ENCODE measurements around the gene ANKRD16. TPM values are rescaled to one million over a fixed set of nuclear protein-coding genes. Genes with fewer than 3 reads are reported as not detected.
A peak's percentile ranks its signal among the peaks of the same experiment; 100 is the strongest.

Gene ANKRD16
- total and polyA plus RNA-seq, 3 experiments from 2014 or later: 3.2 to 8.5 (median 7.2) TPM

DNA sequence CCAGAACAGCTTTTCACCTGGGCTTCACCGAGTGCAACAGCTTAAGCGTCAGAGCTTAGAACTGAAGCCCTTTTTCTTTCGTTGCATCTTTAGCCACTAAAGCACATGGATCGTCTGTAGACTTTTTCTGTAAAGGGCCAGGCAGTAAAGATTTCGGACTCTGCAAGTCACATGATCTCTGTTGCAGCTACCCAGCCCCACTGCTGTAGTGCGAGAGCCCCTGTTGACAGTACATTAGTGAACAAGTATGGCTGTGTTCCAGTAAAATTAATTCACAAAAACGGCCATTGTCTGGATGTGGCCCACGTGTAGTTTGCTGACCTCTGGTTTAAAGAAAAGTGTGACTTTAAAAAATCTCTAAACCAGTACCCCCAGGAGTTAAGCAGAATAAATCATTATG, 39.7 kb upstream of the ANKRD16 start:
- POLR2A ChIA-PET: no interaction called here
- no peaks in the 10 kb centered on the region for H3K9me3 Mint-ChIP-seq
- CTCF ChIA-PET: no interaction called here
- Histone ChIP-seq H3K4me1 (ENCODE audit: insufficient read depth, low read length) (no peaks in the 10 kb centered on the region), H3K27me3 (ENCODE audit: insufficient read depth, low read length, poor library complexity, severe bottlenecking) (no peaks in the 10 kb centered on the region), H3K4me3 (ENCODE audit: low read length) (no peak overlapping the region), H3K36me3 (ENCODE audit: insufficient read depth, low read length) (peaks cover 34% of the 10 kb centered on the region), H3K9me3 (ENCODE audit: low read length) (no peaks in the 10 kb centered on the region), H3K27ac (ENCODE audit: low read depth, low read length) (no peak overlapping the region)
- H3K4me1 Mint-ChIP-seq: no peaks in the 10 kb centered on the region
- H3K27me3 Mint-ChIP-seq: no peaks in the 10 kb centered on the region
- H3K27ac Mint-ChIP-seq: no peak overlapping the region
- no peak for DNase-seq
- H3K36me3 Mint-ChIP-seq: peaks cover 12 to 91% (median 29%) of the 10 kb centered on the region in 3 donors
- no peak overlapping the region for H3K4me3 Mint-ChIP-seq

GRCh38 chr10:5927306-5927705, 37.6 kb upstream of the ANKRD16 start:
- DNase-seq: no peak
- no peaks in the 10 kb centered on the region for H3K27me3 ChIP-seq (ENCODE audit: insufficient read depth, low read length, poor library complexity, severe bottlenecking)
- no peak overlapping the region for H3K4me3 ChIP-seq (ENCODE audit: low read length)
- H3K4me1 ChIP-seq (ENCODE audit: insufficient read depth, low read length): no peaks in the 10 kb centered on the region
- Mint-ChIP-seq H3K4me1 (no peaks in the 10 kb centered on the region), H3K27ac (peak overlapping the region in 1 of 8 donors; percentile 40), H3K27me3 (no peaks in the 10 kb centered on the region), H3K36me3 (peaks cover 12 to 96% (median 37%) of the 10 kb centered on the region in 3 donors), H3K4me3 (no peak overlapping the region), H3K9me3 (no peaks in the 10 kb centered on the region)
- H3K9me3 ChIP-seq (ENCODE audit: low read length): no peaks in the 10 kb centered on the region
- no peak overlapping the region for H3K27ac ChIP-seq (ENCODE audit: low read depth, low read length)
- peaks cover 49% of the 10 kb centered on the region for H3K36me3 ChIP-seq (ENCODE audit: insufficient read depth, low read length)
- CTCF ChIA-PET: no interaction called here
- POLR2A ChIA-PET: no interaction called here

- H3K4me1 ChIP-seq (ENCODE audit: insufficient read depth, low read length): no peaks in the 10 kb centered on the region
- CTCF ChIA-PET: no interaction called here
Observed at GRCh38 chr10:5924889-5925288, 35.2 kb upstream of the ANKRD16 start.

GRCh38 chr10:5921746-5922145, 32.1 kb upstream of the ANKRD16 start:
- POLR2A ChIA-PET: no interaction called here
- no peaks in the 10 kb centered on the region for H3K27me3 ChIP-seq (ENCODE audit: insufficient read depth, low read length, poor library complexity, severe bottlenecking)
- H3K27ac ChIP-seq (ENCODE audit: low read depth, low read length): no peak overlapping the region
- Mint-ChIP-seq H3K27me3 (no peaks in the 10 kb centered on the region), H3K9me3 (no peaks in the 10 kb centered on the region), H3K27ac (peak overlapping the region in 1 of 8 donors; percentile 59), H3K4me1 (no peaks in the 10 kb centered on the region), H3K4me3 (no peak overlapping the region), H3K36me3 (peaks cover 8 to 97% (median 32%) of the 10 kb centered on the region in 3 donors)
- CTCF ChIA-PET: no interaction called here
- H3K36me3 ChIP-seq (ENCODE audit: insufficient read depth, low read length): peaks cover 80% of the 10 kb centered on the region
- no peak for DNase-seq
- H3K9me3 ChIP-seq (ENCODE audit: low read length): no peaks in the 10 kb centered on the region
- H3K4me1 ChIP-seq (ENCODE audit: insufficient read depth, low read length): no peaks in the 10 kb centered on the region
- no peak overlapping the region for H3K4me3 ChIP-seq (ENCODE audit: low read length)

More at GRCh38 chr10:5924889-5925288, 35.2 kb upstream of the ANKRD16 start:
- Histone ChIP-seq H3K36me3 (ENCODE audit: insufficient read depth, low read length) (peaks cover 66% of the 10 kb centered on the region), H3K9me3 (ENCODE audit: low read length) (no peaks in the 10 kb centered on the region), H3K4me3 (ENCODE audit: low read length) (no peak overlapping the region), H3K27ac (ENCODE audit: low read depth, low read length) (no peak overlapping the region), H3K27me3 (ENCODE audit: insufficient read depth, low read length, poor library complexity, severe bottlenecking) (no peaks in the 10 kb centered on the region)
- Mint-ChIP-seq H3K9me3 (no peaks in the 10 kb centered on the region), H3K27me3 (no peaks in the 10 kb centered on the region), H3K36me3 (peaks cover 15 to 97% (median 40%) of the 10 kb centered on the region in 3 donors), H3K27ac (no peak overlapping the region), H3K4me1 (no peaks in the 10 kb centered on the region), H3K4me3 (no peak overlapping the region)
- DNase-seq: no peak
- POLR2A ChIA-PET: no interaction called here

- no peak overlapping the region for H3K4me3 ChIP-seq (ENCODE audit: low read length)
- peaks cover 3 to 97% (median 38%) of the 10 kb centered on the region in 3 donors for H3K36me3 Mint-ChIP-seq
- H3K27me3 Mint-ChIP-seq: no peaks in the 10 kb centered on the region
- no peaks in the 10 kb centered on the region for H3K9me3 Mint-ChIP-seq
- no peak overlapping the region for H3K4me3 Mint-ChIP-seq
- ChIA-PET POLR2A (no interaction called here), CTCF (no interaction called here)
- H3K9me3 ChIP-seq (ENCODE audit: low read length): no peaks in the 10 kb centered on the region
- H3K4me1 Mint-ChIP-seq: no peaks in the 10 kb centered on the region
- H3K36me3 ChIP-seq (ENCODE audit: insufficient read depth, low read length): peaks cover 86% of the 10 kb centered on the region
- H3K27me3 ChIP-seq (ENCODE audit: insufficient read depth, low read length, poor library complexity, severe bottlenecking): no peaks in the 10 kb centered on the region
- no peak overlapping the region for H3K27ac Mint-ChIP-seq
- DNase-seq: no peak
- no peaks in the 10 kb centered on the region for H3K4me1 ChIP-seq (ENCODE audit: insufficient read depth, low read length)
- no peak overlapping the region for H3K27ac ChIP-seq (ENCODE audit: low read depth, low read length)
Observed at GRCh38 chr10:5919568-5919967, 29.9 kb upstream of the ANKRD16 start.

GRCh38 chr10:5918763-5919162, 29.1 kb upstream of the ANKRD16 start:
- no peak overlapping the region for H3K27ac ChIP-seq (ENCODE audit: low read depth, low read length)
- ChIA-PET POLR2A (no interaction called here), CTCF (no interaction called here)
- no peaks in the 10 kb centered on the region for H3K27me3 ChIP-seq (ENCODE audit: insufficient read depth, low read length, poor library complexity, severe bottlenecking)
- Mint-ChIP-seq H3K27ac (peak overlapping the region in 1 of 8 donors; percentile 11), H3K4me1 (no peaks in the 10 kb centered on the region), H3K36me3 (peaks cover 3 to 97% (median 34%) of the 10 kb centered on the region in 3 donors), H3K9me3 (no peaks in the 10 kb centered on the region), H3K4me3 (no peak overlapping the region), H3K27me3 (no peaks in the 10 kb centered on the region)
- no peaks in the 10 kb centered on the region for H3K9me3 ChIP-seq (ENCODE audit: low read length)
- no peak for DNase-seq
- no peak overlapping the region for H3K4me3 ChIP-seq (ENCODE audit: low read length)
- H3K36me3 ChIP-seq (ENCODE audit: insufficient read depth, low read length): peaks cover 86% of the 10 kb centered on the region
- H3K4me1 ChIP-seq (ENCODE audit: insufficient read depth, low read length): no peaks in the 10 kb centered on the region

DNA sequence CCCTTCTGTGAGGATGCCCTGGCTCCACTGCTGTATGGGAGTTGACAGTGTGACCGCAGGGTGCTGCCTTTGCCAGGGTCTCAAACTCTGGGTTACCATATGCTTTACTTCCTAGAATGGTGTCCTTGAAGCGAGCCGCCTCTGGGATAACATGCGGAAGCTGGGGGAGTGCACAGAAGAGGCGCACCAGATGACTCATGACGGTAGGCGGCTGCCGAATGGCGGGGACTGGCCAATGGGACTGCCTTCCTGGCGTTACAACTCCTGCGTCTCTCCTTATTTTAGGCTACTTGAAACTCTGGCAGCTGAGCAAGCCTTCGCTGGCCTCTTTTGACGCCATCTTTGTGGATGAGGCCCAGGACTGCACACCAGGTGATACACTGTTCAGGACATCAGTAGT, 27.6 kb upstream of the ANKRD16 start:
- Histone ChIP-seq H3K27me3 (ENCODE audit: insufficient read depth, low read length, poor library complexity, severe bottlenecking) (no peaks in the 10 kb centered on the region), H3K36me3 (ENCODE audit: insufficient read depth, low read length) (peaks cover 80% of the 10 kb centered on the region), H3K4me3 (ENCODE audit: low read length) (no peak overlapping the region), H3K4me1 (ENCODE audit: insufficient read depth, low read length) (no peaks in the 10 kb centered on the region), H3K27ac (ENCODE audit: low read depth, low read length) (no peak overlapping the region), H3K9me3 (ENCODE audit: low read length) (no peaks in the 10 kb centered on the region)
- CTCF ChIA-PET: no interaction called here
- no peaks in the 10 kb centered on the region for H3K4me1 Mint-ChIP-seq
- H3K27ac Mint-ChIP-seq: peak overlapping the region in 1 of 8 donors; percentile 9
- POLR2A ChIA-PET: no interaction called here
- no peaks in the 10 kb centered on the region for H3K9me3 Mint-ChIP-seq
- no peak overlapping the region for H3K4me3 Mint-ChIP-seq
- H3K27me3 Mint-ChIP-seq: no peaks in the 10 kb centered on the region
- DNase-seq: no peak
- peaks cover 3 to 97% (median 35%) of the 10 kb centered on the region in 3 donors for H3K36me3 Mint-ChIP-seq

DNA sequence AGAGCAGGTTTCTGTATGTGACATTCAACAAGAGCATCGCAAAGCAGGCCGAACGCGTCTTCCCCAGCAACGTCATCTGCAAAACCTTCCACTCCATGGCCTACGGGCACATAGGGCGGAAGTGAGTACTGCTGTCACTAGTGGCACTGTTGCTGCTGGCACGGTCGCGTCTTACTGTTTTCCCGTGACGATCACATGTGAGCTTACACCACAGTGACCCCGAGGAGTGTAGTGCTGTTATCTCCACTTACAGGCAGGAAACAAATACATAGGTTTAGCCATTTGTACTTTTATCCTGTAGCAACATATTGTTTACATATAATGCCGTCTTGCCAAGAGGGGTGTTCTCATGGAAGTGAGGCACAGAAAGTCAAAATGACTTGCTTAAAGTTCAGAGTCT, 25.8 kb upstream of the ANKRD16 start:
- Mint-ChIP-seq H3K27ac (no peak overlapping the region), H3K9me3 (no peaks in the 10 kb centered on the region), H3K27me3 (no peaks in the 10 kb centered on the region), H3K4me3 (no peak overlapping the region), H3K36me3 (peaks cover 0 to 93% (median 33%) of the 10 kb centered on the region in 3 donors), H3K4me1 (peaks cover 0 to 2% (median 0%) of the 10 kb centered on the region in 3 donors)
- Histone ChIP-seq H3K9me3 (ENCODE audit: low read length) (no peaks in the 10 kb centered on the region), H3K4me3 (ENCODE audit: low read length) (no peak overlapping the region), H3K27ac (ENCODE audit: low read depth, low read length) (no peak overlapping the region), H3K4me1 (ENCODE audit: insufficient read depth, low read length) (no peaks in the 10 kb centered on the region), H3K36me3 (ENCODE audit: insufficient read depth, low read length) (peaks cover 78% of the 10 kb centered on the region), H3K27me3 (ENCODE audit: insufficient read depth, low read length, poor library complexity, severe bottlenecking) (no peaks in the 10 kb centered on the region)
- CTCF ChIA-PET: no interaction called here
- POLR2A ChIA-PET: no interaction called here
- DNase-seq: no peak

GRCh38 chr10:5913736-5914135, 24.0 kb upstream of the ANKRD16 start:
- no peak overlapping the region for H3K27ac Mint-ChIP-seq
- H3K27me3 Mint-ChIP-seq: no peaks in the 10 kb centered on the region
- H3K27ac ChIP-seq (ENCODE audit: low read depth, low read length): no peak overlapping the region
- H3K4me1 Mint-ChIP-seq: peaks cover 0 to 2% (median 0%) of the 10 kb centered on the region in 3 donors
- ChIA-PET POLR2A (no interaction called here), CTCF (no interaction called here)
- no peaks in the 10 kb centered on the region for H3K9me3 Mint-ChIP-seq
- peaks cover 85% of the 10 kb centered on the region for H3K36me3 ChIP-seq (ENCODE audit: insufficient read depth, low read length)
- H3K9me3 ChIP-seq (ENCODE audit: low read length): no peaks in the 10 kb centered on the region
- no peaks in the 10 kb centered on the region for H3K27me3 ChIP-seq (ENCODE audit: insufficient read depth, low read length, poor library complexity, severe bottlenecking)
- no peak overlapping the region for H3K4me3 ChIP-seq (ENCODE audit: low read length)
- H3K36me3 Mint-ChIP-seq: peaks cover 4 to 94% (median 34%) of the 10 kb centered on the region in 3 donors
- H3K4me1 ChIP-seq (ENCODE audit: insufficient read depth, low read length): no peaks in the 10 kb centered on the region
- no peak for DNase-seq
- no peak overlapping the region for H3K4me3 Mint-ChIP-seq

Measured in CD8-positive, alpha-beta memory T cell (primary cell).